ENCODE results near the gene CLDN10.

DNA sequence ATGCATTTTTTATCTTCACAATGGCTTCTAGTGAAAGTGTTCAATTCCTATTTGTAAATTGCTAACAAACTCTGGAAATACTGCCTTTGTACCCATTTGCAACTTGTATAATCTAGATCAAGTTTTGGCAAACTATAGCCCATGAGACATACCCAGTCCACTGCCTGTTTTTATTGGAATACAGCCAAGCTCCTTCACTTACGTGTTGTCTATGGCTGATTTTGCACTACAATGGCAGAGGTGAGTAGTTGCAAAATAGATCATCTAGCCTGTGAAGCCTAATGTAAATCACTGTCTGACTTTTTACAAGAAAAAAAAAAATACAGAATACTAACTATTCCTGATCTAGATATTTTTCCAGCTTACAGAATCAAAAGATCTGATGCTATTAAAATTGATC is 54.8 kb downstream of the CLDN10 start:
- no peak for TF ChIP-seq POLR2AphosphoS5 (IDR thresholded peaks at IDR 0.05)
- TF ChIP-seq POLR2A (IDR thresholded peaks at IDR 0.05) = no peak
- TF ChIP-seq, protein P1, sequence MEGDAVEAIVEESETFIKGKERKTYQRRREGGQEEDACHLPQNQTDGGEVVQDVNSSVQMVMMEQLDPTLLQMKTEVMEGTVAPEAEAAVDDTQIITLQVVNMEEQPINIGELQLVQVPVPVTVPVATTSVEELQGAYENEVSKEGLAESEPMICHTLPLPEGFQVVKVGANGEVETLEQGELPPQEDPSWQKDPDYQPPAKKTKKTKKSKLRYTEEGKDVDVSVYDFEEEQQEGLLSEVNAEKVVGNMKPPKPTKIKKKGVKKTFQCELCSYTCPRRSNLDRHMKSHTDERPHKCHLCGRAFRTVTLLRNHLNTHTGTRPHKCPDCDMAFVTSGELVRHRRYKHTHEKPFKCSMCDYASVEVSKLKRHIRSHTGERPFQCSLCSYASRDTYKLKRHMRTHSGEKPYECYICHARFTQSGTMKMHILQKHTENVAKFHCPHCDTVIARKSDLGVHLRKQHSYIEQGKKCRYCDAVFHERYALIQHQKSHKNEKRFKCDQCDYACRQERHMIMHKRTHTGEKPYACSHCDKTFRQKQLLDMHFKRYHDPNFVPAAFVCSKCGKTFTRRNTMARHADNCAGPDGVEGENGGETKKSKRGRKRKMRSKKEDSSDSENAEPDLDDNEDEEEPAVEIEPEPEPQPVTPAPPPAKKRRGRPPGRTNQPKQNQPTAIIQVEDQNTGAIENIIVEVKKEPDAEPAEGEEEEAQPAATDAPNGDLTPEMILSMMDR (IDR thresholded peaks at IDR 0.05) = no peak

All from stomach (tissue), 4 donors.